ENCODE measurements around the gene PEBP1. TPM values are rescaled to one million over a fixed set of nuclear protein-coding genes. Genes with fewer than 3 reads are reported as not detected.

Gene PEBP1
- total and polyA plus RNA-seq, 2 of the 8 experiments (the other 6 are each of a cell fraction or from before 2014, with no cell fraction given): 444 to 622 TPM

DNA sequence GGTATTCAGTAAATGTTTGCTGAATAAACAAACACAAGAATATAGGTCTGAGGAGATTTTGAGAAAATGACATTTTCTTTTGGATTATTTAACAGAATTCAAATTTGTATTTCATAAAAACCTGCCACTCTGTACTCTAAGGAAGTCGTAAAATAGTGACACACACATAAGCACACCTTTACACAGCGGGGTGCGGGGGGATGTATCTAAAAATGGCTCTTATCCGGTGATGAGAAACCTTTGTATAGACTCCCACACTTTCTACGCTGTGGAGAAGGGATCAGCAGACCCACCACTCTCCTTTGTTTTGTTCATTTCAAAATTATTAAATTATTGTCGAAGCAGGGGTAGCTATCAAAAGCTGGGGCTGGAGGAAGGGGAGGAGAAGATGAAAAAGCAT, 58.0 kb downstream of the PEBP1 start:
- peaks cover 1% of the 10 kb centered on the region; the same call in 1 of the 2 replicates for H3K23me2 ChIP-seq (ENCODE audit: low read depth, low read length)
- DNase-seq (ENCODE audit: low read depth in 1 of 2, low spot score in 2 of 2): no peak
- no peaks in the 10 kb centered on the region for H3K27me3 ChIP-seq (replicated peaks in 1 of 4; ENCODE audit: control insufficient read depth in 3 of 4, extremely low read depth in 1 of 4, insufficient read depth in 3 of 4, low read length in 3 of 4)
- POLR2A ChIA-PET (ENCODE audit: partially characterized antibody): no interaction called here
- no peak overlapping the region for H3K14ac ChIP-seq (ENCODE audit: insufficient read length)
- H3K9ac ChIP-seq (replicated peaks in 1 of 4; ENCODE audit: extremely low read depth in 1 of 4, low read depth in 3 of 4, low read length in 3 of 4): no peak overlapping the region
- no peak overlapping the region for H4K5ac ChIP-seq (ENCODE audit: insufficient read length, low read depth, low read length)
- no peaks in the 10 kb centered on the region for H4K20me1 ChIP-seq (replicated peaks in 1 of 2; ENCODE audit: control insufficient read depth in 1 of 2, insufficient read depth in 2 of 2, low read length in 2 of 2)
- WGBS, 2 experiments (ENCODE audit: extremely low coverage in 1 of 2, insufficient coverage in 1 of 2, insufficient read length in 1 of 2, insufficient replicate concordance in 2 of 2, low coverage in 1 of 2, low lambda C conversion rate in 2 of 2, missing lambda C conversion rate in 1 of 2): 87% methylated on average over 6 of the region's 6 CpGs; no CpG with 5 or more reads in 1 of the 2 experiments
- H3K36me3 ChIP-seq (ENCODE audit: control insufficient read depth in 2 of 4, insufficient read depth in 4 of 4, low read length in 3 of 4): no peaks in the 10 kb centered on the region; a peak in 1 of 8 replicates
- no peak overlapping the region for H3K4ac ChIP-seq (replicated peaks; ENCODE audit: insufficient read length, low read depth, low read length)
- no peak for TF ChIP-seq SRF (IDR thresholded peaks at IDR 0.05; ENCODE audit: low read depth, low read length)
- TF ChIP-seq BCL11A (IDR thresholded peaks at IDR 0.05; ENCODE audit: low read depth in 2 of 2, low read length in 2 of 2): no peak
- no peak for TF ChIP-seq TAF7 (optimal IDR thresholded peaks at IDR 0.05; ENCODE audit: borderline replicate concordance, low read depth, low read length)
- no peak for TF ChIP-seq RBBP5 (IDR thresholded peaks at IDR 0.05; ENCODE audit: borderline replicate concordance, low read depth, low read length)
- no peak overlapping the region for H3K56ac ChIP-seq (replicated peaks; ENCODE audit: insufficient read length, low read depth, low read length)
- no peak overlapping the region for H2AK5ac ChIP-seq (ENCODE audit: low read depth, low read length)
- no peak overlapping the region for H2BK12ac ChIP-seq (ENCODE audit: low read depth, low read length)
- no peak overlapping the region for H4K91ac ChIP-seq (replicated peaks; ENCODE audit: insufficient read length, low read length)
- H2BK120ac ChIP-seq (replicated peaks; ENCODE audit: low read depth, low read length): no peak overlapping the region
- no peak overlapping the region for H2BK20ac ChIP-seq (ENCODE audit: low read length)
- no peaks in the 10 kb centered on the region for H3K9me3 ChIP-seq (ENCODE audit: insufficient read depth in 2 of 2, low read depth in 1 of 2, low read length in 1 of 2)
- H3K79me2 ChIP-seq (ENCODE audit: control insufficient read depth in 1 of 2, insufficient read depth in 2 of 2, low read length in 2 of 2): no peaks in the 10 kb centered on the region
- peaks cover 0 to 4% (median 3%) of the 10 kb centered on the region in 4 experiments; a peak in 5 of 7 replicates for H3K4me1 ChIP-seq (replicated peaks in 1 of 4; ENCODE audit: control insufficient read depth in 3 of 4, insufficient read depth in 4 of 4, low read length in 3 of 4)
- no peak overlapping the region for H3K18ac ChIP-seq (ENCODE audit: extremely low read depth, low read length)
- no peak overlapping the region for H2BK15ac ChIP-seq (ENCODE audit: low read length)
- no peak for FAIRE-seq
- CTCF ChIA-PET (ENCODE audit: partially characterized antibody): interaction anchor here (1.2 to 3.4 kb wide), 2 partner anchors 13 to 73 kb away, joined by 3 to 13 read pairs; no protein-coding TSS in a partner anchor
- no peak overlapping the region for H3K4me3 ChIP-seq (ENCODE audit: extremely low read depth in 1 of 4, insufficient read depth in 2 of 4, low read depth in 3 of 4, low read length in 4 of 4)
- no peak overlapping the region for H2AFZ ChIP-seq (ENCODE audit: low read length)
- H3K79me1 ChIP-seq (ENCODE audit: low read depth, low read length): no peaks in the 10 kb centered on the region
- no peak overlapping the region for H3K4me2 ChIP-seq (ENCODE audit: insufficient read depth in 1 of 2, low read depth in 2 of 2, low read length in 2 of 2)
- H4K8ac ChIP-seq (ENCODE audit: extremely low read depth, insufficient read depth, low read length): no peak overlapping the region
- H3K27ac ChIP-seq (ENCODE audit: low read depth, low read length): no peak overlapping the region
- H3K23ac ChIP-seq (ENCODE audit: insufficient read length): no peak overlapping the region
- no peak overlapping the region for H2BK5ac ChIP-seq (ENCODE audit: low read depth, low read length)
